Kasumi-1 (cell line): ENCODE results near the gene UVRAG.
A peak's percentile ranks its signal among the peaks of the same experiment; 100 is the strongest.
"Not testable (repeated sequence)": the region's sequence is repeated elsewhere in the genome, so short reads cannot be mapped to it uniquely, and the experiment has no call there.

Source experiments
- DNase-seq, 2 experiments: peaks; one replicate each; lab custom pipeline; 2025; lab: John Stamatoyannopoulos, UW

UVRAG gene

GRCh38 chr11:75877931-75878330, 62.9 kb downstream of the UVRAG start:
- not testable (repeated sequence) for DNase-seq

GRCh38 chr11:75878933-75879332, 63.9 kb downstream of the UVRAG start:
- no peak for DNase-seq

- DNase-seq: no peak
These were observed 64.7 kb downstream of the UVRAG start for GRCh38 chr11:75879737-75880136.

- DNase-seq: not testable (repeated sequence)
These were observed 65.3 kb downstream of the UVRAG start for GRCh38 chr11:75880343-75880742.

GRCh38 chr11:75884321-75884720, 69.3 kb downstream of the UVRAG start:
- no peak for DNase-seq

- DNase-seq: no peak
These were observed 73.4 kb downstream of the UVRAG start for GRCh38 chr11:75888416-75888815.

- peak; percentile 62 to 63 for DNase-seq
These were observed 77.1 kb downstream of the UVRAG start for GRCh38 chr11:75891947-75892739.

GRCh38 chr11:75893251-75893650, 78.2 kb downstream of the UVRAG start:
- no peak for DNase-seq

GRCh38 chr11:75894036-75894585, 79.1 kb downstream of the UVRAG start:
- DNase-seq: no peak

- peak; percentile 80 to 81 for DNase-seq
These were observed 81.9 kb downstream of the UVRAG start for GRCh38 chr11:75896843-75897419.

- DNase-seq: no peak
These were observed 83.9 kb downstream of the UVRAG start for GRCh38 chr11:75898871-75899270.

- no peak for DNase-seq
These were observed 84.8 kb downstream of the UVRAG start for GRCh38 chr11:75899806-75900205.

- DNase-seq: no peak
These were observed 85.8 kb downstream of the UVRAG start for GRCh38 chr11:75900848-75901247.

GRCh38 chr11:75902631-75903030, 87.6 kb downstream of the UVRAG start:
- DNase-seq: no peak

GRCh38 chr11:75903276-75903675, 88.3 kb downstream of the UVRAG start:
- DNase-seq: no peak

- DNase-seq: no peak
These were observed 90.4 kb downstream of the UVRAG start for GRCh38 chr11:75905434-75905833.

- no peak for DNase-seq
These were observed 93.0 kb downstream of the UVRAG start for GRCh38 chr11:75907906-75908527.

GRCh38 chr11:75910426-75911145, 95.6 kb downstream of the UVRAG start:
- no peak for DNase-seq

- no peak for DNase-seq
These were observed 96.4 kb downstream of the UVRAG start for GRCh38 chr11:75911459-75911858.

GRCh38 chr11:75913984-75914383, 99.0 kb downstream of the UVRAG start:
- DNase-seq: no peak

GRCh38 chr11:75916882-75917281, 101.9 kb downstream of the UVRAG start:
- no peak for DNase-seq

- DNase-seq: no peak
These were observed 103.3 kb downstream of the UVRAG start for GRCh38 chr11:75918331-75918730.
